Kidney epithelial cell (primary cell): Measurements from ENCODE around the gene MAPT. TPM values are rescaled to one million over a fixed set of nuclear protein-coding genes. Genes with fewer than 3 reads are reported as not detected.

Experiments used
- DNase-seq: peaks from one replicate; pipeline ENCODE4 v3.0.0-alpha.2; 2010; ENCODE audit warnings: low read depth
- H3K27me3 ChIP-seq: 2 replicates; pipeline ENCODE4 v1.6.0; 2011; ENCODE audit warnings: low read length; ENCODE audit not compliant: control insufficient read depth, insufficient read depth
- H3K36me3 ChIP-seq: 2 replicates; pipeline ENCODE4 v1.5.1; 2011; ENCODE audit warnings: low read length; ENCODE audit not compliant: control insufficient read depth, insufficient read depth
- H3K4me3 ChIP-seq: 2 replicates; pipeline ENCODE4 v1.5.1; 2011; ENCODE audit warnings: low read depth, mild to moderate bottlenecking, control low read depth, low read length
- total RNA-seq: library from RNA; depleted of rRNA; stranded (reverse); fragments of >200 nt; gene quantifications from 2 replicates; pipeline ENCODE4 v1.2.3, GENCODE V29; 2015
- TF ChIP-seq, protein P1 (sequence below): IDR thresholded peaks from 2 replicates; pipeline ENCODE4 v1.5.1; 2011; ENCODE audit warnings: mild to moderate bottlenecking, moderate library complexity, low read length, control low read depth, inconsistent platforms; ENCODE audit not compliant: insufficient read depth, poor library complexity, severe bottlenecking

The MAPT gene
- total RNA-seq, 1 donor from 2014 or later, result 0.25 TPM

DNA sequence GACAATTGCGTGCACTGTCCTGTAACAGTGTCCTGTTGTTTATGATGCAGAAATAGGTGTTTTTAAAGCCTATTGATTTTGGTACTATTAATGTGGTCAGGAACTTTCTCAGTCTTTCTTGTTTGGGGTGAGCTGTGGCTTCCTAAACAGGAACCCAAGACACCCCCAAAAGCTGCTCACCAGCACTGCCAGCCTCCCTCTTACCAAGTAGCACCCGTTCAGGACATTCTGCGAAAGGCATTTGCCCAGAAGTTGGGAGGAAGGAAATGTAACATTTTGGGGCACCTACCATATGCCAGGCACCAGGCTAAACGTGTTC is 83.1 kb downstream of the MAPT start:
- TF ChIP-seq, protein P1, sequence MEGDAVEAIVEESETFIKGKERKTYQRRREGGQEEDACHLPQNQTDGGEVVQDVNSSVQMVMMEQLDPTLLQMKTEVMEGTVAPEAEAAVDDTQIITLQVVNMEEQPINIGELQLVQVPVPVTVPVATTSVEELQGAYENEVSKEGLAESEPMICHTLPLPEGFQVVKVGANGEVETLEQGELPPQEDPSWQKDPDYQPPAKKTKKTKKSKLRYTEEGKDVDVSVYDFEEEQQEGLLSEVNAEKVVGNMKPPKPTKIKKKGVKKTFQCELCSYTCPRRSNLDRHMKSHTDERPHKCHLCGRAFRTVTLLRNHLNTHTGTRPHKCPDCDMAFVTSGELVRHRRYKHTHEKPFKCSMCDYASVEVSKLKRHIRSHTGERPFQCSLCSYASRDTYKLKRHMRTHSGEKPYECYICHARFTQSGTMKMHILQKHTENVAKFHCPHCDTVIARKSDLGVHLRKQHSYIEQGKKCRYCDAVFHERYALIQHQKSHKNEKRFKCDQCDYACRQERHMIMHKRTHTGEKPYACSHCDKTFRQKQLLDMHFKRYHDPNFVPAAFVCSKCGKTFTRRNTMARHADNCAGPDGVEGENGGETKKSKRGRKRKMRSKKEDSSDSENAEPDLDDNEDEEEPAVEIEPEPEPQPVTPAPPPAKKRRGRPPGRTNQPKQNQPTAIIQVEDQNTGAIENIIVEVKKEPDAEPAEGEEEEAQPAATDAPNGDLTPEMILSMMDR, result no peak
- H3K36me3 ChIP-seq, result no peaks in the 10 kb centered on the region
- H3K27me3 ChIP-seq, result peaks cover 4% of the 10 kb centered on the region
- H3K4me3 ChIP-seq, result no peak overlapping the region
- no peak for DNase-seq

- TF ChIP-seq, protein P1, result no peak
- no peak for DNase-seq
These were observed 83.7 kb downstream of the MAPT start for GRCh38 chr17:45977976-45978626.

DNA sequence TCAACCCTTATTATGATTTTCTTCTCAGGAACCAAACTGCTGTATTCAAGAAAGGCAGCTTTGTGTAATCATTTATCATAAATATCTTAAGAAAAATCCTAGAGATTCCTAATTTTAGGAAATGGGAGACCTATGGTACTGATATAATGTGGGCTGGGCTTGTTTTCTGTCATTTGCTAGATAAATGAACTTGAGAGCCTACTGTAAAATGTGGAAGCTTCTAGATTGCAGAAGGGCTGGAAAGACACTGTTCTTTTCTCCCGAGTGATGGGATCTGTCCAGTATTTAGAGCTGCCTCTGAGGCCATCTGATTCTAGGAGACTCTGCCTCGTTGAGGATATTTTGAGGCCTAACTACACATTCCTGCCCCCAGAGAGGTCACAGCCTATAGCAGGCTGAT is 84.8 kb downstream of the MAPT start:
- TF ChIP-seq, protein P1, result no peak
- no peak overlapping the region for H3K4me3 ChIP-seq
- no peaks in the 10 kb centered on the region for H3K36me3 ChIP-seq
- DNase-seq, result no peak
- H3K27me3 ChIP-seq, result peaks cover 4% of the 10 kb centered on the region

More at GRCh38 chr17:45977976-45978626, 83.7 kb downstream of the MAPT start:
- peaks cover 4% of the 10 kb centered on the region for H3K27me3 ChIP-seq
- H3K36me3 ChIP-seq, result no peaks in the 10 kb centered on the region
- no peak overlapping the region for H3K4me3 ChIP-seq

- no peak for DNase-seq
- TF ChIP-seq, protein P1, result no peak
- Histone ChIP-seq H3K4me3 (no peak overlapping the region), H3K36me3 (no peaks in the 10 kb centered on the region), H3K27me3 (peaks cover 3% of the 10 kb centered on the region)
These were observed 86.5 kb downstream of the MAPT start for GRCh38 chr17:45980855-45981254.

DNA sequence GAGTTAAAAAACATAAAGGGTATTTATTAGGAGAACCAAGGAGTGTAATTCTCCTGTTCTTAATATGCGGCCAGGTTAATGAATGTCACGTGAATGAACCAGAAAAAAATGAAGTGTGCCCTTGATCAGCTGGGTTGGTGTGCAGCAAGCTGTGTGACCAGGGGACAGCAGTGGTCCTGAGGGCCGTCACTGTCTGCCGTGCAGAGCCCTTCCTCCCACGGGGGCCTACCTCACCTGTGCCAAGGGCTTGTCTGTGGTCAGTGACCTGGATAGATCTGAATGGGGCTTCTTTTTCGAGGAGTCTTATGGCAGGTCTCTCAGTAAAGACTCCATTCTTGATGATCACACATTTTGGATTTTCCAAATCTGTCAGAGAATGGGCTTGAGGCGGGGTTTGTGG is 87.0 kb downstream of the MAPT start:
- no peak for DNase-seq
- H3K4me3 ChIP-seq, result no peak overlapping the region
- TF ChIP-seq, protein P1, result no peak
- H3K36me3 ChIP-seq, result no peaks in the 10 kb centered on the region
- H3K27me3 ChIP-seq, result peaks cover 3% of the 10 kb centered on the region
